Urinary bladder (tissue), 4 donors: ENCODE measurements around the gene ELMO1. TPM values are rescaled to one million over a fixed set of nuclear protein-coding genes. Genes with fewer than 3 reads are reported as not detected.

Experiments used
- DNase-seq: peaks from one replicate; pipeline ENCODE4 v3.0.0-alpha.2; 2015; ENCODE audit errors: extremely low spot score
- H3K27ac ChIP-seq: one replicate; pipeline ENCODE4 v1.5.1; 2013; ENCODE audit warnings: low read depth, mild to moderate bottlenecking, moderate library complexity
- H3K36me3 ChIP-seq: one replicate; pipeline ENCODE4 v1.6.1; 2013; ENCODE audit warnings: mild to moderate bottlenecking, moderate library complexity; ENCODE audit not compliant: insufficient read depth
- H3K4me1 ChIP-seq: one replicate; pipeline ENCODE4 v1.6.1; 2013; ENCODE audit warnings: mild to moderate bottlenecking, moderate library complexity; ENCODE audit not compliant: insufficient read depth
- H3K4me3 ChIP-seq: one replicate; pipeline ENCODE4 v1.5.1; 2013; ENCODE audit warnings: low read depth, low read length
- WGBS: extraction: QIAGEN DNeasy Blood & Tissue Kit; methylation state at CpG from one replicate; pipeline ENCODE4 v1.1.7; 2013; 5-methylcytosine and 5-hydroxymethylcytosine counted together
- polyA plus RNA-seq: library from polyadenylated mRNA; stranded (reverse); fragments of 200-250 nt; gene quantifications from one replicate; pipeline ENCODE4 v1.2.3, GENCODE V29; 2013
- total RNA-seq: library from RNA; depleted of rRNA; stranded (reverse); fragments of >200 nt; gene quantifications from one replicate; pipeline ENCODE4 v1.2.3, GENCODE V29; 2014
- donor health status: healthy with polysubstance abuse.
- donor health status: healthy.

Gene ELMO1
- total and polyA plus RNA-seq, 2 donors: 14.1 to 86.7 TPM

DNA sequence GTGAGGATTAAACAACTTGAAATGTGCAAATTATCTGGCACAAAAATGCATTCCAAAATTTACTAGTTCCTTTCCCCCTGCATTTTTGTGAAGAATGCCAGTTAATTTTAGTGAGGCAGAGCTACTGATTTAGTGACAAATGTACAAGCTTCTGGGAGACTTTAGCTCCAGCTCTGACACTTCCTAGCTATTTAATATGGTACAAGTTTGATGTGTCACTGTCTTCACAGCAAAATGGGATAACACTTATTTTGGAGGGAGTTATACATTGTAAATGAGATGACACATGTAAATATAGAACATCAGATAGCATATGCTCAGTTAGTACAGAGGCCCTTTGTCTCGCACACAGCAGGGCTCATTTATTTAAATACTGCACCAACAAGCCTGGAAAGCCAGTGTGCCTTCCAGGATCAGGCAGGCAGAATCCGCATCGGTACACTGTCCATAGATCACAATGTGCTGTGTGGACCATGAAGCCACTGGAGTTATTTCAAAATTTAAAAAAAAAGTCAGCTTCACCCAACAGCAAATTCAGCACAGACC, 48.7 kb downstream of the ELMO1 start:
- WGBS: 89% methylated on average over 3 of the region's 3 CpGs
- Histone ChIP-seq H3K4me1 (no peaks in the 10 kb centered on the region), H3K27ac (no peak overlapping the region), H3K36me3 (peaks cover 2% of the 10 kb centered on the region), H3K4me3 (no peak overlapping the region)
- DNase-seq: no peak

DNA sequence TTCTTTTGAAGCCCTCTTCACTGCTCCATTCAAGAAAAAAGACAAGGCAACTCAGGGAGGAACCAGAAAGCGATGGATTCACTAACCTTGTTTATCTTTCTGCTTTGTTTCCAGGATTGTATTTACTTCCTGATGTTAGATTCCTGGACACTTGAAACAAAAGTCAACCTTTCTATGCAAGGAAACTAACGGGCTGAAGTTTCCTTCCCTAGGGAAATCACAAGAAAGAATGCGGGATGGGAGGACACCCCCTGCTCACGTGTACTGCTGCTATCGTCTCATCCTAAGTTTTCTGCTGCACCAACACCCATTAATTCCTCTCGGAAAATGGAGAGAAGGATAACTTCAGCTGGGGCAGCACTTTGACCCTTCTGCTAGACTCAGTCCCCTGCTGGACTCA, 50.3 kb downstream of the ELMO1 start:
- no peaks in the 10 kb centered on the region for H3K4me1 ChIP-seq
- 69% methylated on average over 6 of the region's 6 CpGs for WGBS
- no peak for DNase-seq
- H3K36me3 ChIP-seq: peaks cover 2% of the 10 kb centered on the region
- H3K27ac ChIP-seq: no peak overlapping the region
- no peak overlapping the region for H3K4me3 ChIP-seq

DNA sequence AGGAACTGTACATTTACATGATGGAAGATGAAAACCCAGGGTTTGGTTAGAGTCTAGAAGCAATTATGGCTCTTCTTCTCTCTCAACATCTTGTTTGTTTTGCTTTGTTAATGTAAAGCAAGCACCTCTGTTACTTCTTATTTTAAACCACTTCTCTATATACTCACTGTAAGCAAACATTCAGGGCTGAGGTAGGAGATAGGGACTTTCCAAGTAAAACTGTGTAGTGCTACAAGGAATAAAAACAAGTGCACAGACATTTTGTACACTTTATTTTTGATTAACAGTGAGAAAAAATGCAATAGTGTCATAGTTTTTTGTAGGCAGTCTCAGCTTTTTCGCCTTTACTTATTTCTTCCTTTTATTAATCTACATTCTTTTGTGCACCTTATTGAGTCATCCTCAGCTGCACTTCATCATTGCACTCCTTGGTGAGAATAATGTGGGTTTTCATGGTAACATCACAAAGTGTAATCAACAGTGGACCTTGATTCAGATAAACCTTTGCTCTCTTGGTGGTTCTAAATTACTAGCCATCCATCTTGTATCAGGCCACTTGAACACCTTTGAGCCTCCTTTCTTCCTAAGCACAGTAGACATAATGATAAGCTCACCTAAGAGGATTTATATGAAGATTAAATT, 52.9 kb downstream of the ELMO1 start:
- WGBS: 95% methylated on average over 1 of the region's 1 CpG
- Histone ChIP-seq H3K4me1 (no peaks in the 10 kb centered on the region), H3K27ac (no peak overlapping the region), H3K36me3 (no peaks in the 10 kb centered on the region), H3K4me3 (no peak overlapping the region)
- no peak for DNase-seq

DNA sequence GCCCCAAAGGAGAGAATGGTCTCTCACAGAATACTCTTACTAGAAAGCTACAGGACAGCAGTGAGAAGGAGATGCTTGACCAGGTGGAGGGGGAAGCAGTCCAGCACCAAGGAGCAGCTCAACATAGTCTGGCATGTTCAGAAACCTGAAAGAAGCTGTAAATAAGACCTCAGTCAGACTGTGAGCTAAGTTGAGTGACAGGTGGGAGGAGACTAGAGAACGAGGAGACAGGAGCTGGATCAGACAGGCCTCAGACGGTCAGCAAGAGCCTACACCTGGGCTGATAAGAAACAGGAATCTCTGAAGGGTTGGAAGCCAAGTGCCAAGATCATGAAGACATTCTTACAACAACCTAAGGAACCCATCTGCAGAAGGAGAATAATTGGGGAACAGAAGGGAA, 54.5 kb downstream of the ELMO1 start:
- H3K4me3 ChIP-seq: no peak overlapping the region
- no peak for DNase-seq
- no peaks in the 10 kb centered on the region for H3K4me1 ChIP-seq
- no peaks in the 10 kb centered on the region for H3K36me3 ChIP-seq
- no peak overlapping the region for H3K27ac ChIP-seq
- WGBS: 79% methylated on average over 2 of the region's 2 CpGs

DNA sequence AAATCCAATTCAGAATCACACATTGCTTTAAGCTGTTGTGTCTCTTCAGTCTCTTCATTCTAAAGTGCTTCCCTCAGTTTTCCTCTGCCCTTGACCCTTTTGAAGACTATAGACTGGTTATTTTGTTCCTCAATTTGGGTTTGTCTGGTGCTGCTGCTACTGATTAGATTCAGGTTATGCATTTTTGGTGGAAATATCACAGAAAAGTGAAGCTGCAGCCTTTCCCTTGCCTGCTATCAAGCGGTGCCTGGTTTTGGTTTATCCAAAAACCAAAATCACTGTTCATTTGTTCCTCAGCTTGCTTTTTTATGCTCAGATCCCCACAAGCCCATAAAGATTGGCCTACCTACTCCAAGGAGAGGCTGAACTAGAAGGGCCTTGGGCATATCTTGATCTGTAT, 55.2 kb downstream of the ELMO1 start:
- Histone ChIP-seq H3K27ac (no peak overlapping the region), H3K36me3 (no peaks in the 10 kb centered on the region), H3K4me3 (no peak overlapping the region), H3K4me1 (no peaks in the 10 kb centered on the region)
- DNase-seq: no peak
- WGBS: 99% methylated on average over 1 of the region's 1 CpG

DNA sequence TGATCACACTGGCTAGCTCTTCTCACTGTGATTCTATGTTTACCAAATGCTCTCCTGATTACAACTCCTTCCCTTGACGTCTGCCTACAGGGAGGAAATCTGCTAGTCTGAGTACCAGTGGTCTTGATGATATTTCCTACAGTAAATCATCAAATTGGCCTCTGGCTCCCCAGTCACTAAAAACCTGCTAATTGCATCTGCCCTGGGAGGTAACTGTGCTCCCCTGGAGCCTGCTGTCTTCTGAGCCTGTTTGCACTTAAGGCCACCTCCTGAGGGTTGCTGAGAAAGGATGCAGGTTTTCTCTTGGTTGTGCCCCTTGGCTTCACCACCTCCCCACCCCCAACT, 56.0 kb downstream of the ELMO1 start:
- no peak overlapping the region for H3K4me3 ChIP-seq
- no peak overlapping the region for H3K27ac ChIP-seq
- WGBS: 44% methylated on average over 1 of the region's 1 CpG
- DNase-seq: no peak
- no peaks in the 10 kb centered on the region for H3K4me1 ChIP-seq
- no peaks in the 10 kb centered on the region for H3K36me3 ChIP-seq

DNA sequence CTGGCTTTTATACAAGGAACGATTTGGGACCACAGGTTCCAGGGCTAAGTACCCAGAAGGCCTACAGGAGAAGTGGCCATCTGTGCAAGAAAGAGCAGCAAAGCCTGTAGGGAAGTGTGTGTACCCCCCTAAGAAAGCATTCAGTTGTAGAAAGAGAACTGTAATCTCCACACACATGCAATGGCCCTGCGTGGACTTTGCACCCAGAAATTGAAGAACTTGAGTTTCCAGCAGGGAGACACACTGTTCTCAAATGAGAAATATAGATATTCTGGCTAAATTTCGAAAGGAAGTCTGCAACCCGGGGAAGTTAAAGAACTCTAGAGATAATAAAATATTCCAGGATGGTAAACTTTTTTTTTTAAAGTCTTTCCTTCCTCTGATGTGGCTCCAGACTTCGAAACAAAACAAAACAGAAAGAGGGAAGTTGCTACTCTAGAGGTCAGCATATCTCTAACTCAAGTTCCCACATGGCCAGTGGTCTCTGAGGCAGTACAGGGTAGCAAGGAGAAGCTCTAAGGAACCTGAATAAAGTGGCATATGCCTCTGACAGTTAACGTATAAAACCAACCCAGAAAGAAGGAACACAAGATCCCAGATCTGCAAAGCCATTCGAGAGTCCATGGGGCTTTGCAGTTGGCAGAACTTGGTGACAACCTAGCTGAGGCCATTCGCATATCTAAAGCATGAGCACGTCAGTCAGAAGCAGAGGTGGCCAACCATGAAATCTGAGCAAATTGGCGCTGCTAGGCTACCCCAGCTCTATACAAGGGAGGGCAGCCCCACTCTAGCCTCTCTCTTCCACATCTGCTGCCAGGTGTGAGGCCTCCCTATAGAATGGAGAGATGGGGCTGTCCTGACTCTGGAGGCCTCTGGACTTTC, 56.6 kb downstream of the ELMO1 start:
- DNase-seq: no peak
- no peak overlapping the region for H3K27ac ChIP-seq
- WGBS: 67% methylated on average over 10 of the region's 10 CpGs

DNA sequence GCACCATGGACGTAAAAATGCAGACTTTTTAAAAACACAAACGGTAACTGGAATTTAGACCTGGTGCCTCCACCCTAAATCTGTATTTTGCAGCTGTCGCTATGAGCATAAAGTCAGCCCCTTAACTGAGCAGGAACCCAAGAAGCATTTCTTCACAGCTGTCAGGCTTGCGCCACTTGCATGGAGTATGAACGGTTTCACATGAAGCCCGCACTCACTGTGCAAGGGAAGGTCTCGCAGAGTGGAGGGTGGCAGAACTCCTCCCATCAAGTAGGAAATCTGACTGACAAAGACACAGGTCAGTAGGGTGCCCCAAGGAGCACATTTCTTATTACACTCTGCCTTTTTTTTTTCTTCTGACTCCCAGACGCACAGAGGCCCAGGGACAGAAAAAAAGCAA, 58.5 kb downstream of the ELMO1 start:
- WGBS: 57% methylated on average over 8 of the region's 8 CpGs

More for the DNA sequence above, 56.6 kb downstream of the ELMO1 start:
- no peaks in the 10 kb centered on the region for H3K36me3 ChIP-seq
- H3K4me3 ChIP-seq: no peak overlapping the region
- H3K4me1 ChIP-seq: no peaks in the 10 kb centered on the region

DNA sequence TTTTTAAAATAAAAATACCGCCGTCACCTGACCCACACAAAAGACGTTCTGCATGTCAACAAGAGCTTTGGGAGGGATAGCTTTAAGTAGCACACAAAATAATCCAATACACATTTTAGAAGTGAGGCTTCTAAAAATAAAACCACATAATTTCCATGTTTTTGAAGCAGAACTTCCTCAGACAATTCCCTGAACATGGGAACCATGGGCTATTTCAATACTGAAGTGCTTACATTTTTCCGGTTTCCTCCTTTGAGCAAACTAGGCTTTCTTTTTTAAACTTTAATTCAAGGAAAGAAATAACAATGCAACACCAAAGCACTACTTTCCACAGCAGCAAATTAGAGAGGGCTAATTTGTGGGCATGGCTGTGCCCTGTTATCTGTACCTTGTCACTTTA, 59.9 kb downstream of the ELMO1 start:
- no peak for DNase-seq
- 81% methylated on average over 4 of the region's 4 CpGs for WGBS
- no peaks in the 10 kb centered on the region for H3K4me1 ChIP-seq

More for the DNA sequence above, 58.5 kb downstream of the ELMO1 start:
- H3K4me1 ChIP-seq: no peaks in the 10 kb centered on the region
- DNase-seq: no peak
- H3K27ac ChIP-seq: no peak overlapping the region
- H3K36me3 ChIP-seq: no peaks in the 10 kb centered on the region
- H3K4me3 ChIP-seq: no peak overlapping the region

DNA sequence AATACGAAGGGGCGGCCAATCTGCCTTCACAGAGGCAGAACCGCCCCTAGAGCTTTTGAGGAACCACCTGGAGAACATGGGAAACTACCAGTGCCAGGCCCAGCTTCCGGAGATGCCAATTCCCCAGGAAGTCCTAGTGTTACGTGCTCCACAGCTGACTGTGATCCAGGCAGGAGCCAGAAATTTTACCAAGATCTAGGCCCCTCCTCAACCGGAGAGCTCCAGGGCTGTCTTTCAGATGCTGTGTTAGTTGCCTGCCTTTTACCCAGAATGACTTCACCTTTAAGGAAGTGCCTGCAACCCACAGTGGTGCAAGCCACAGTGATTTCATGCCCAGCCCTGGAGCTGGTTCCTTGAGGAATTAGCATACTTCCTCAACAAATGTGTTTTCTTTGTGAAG, 62.9 kb downstream of the ELMO1 start:
- no peak overlapping the region for H3K27ac ChIP-seq

More for the DNA sequence above, 59.9 kb downstream of the ELMO1 start:
- Histone ChIP-seq H3K27ac (no peak overlapping the region), H3K36me3 (no peaks in the 10 kb centered on the region), H3K4me3 (no peak overlapping the region)

DNA sequence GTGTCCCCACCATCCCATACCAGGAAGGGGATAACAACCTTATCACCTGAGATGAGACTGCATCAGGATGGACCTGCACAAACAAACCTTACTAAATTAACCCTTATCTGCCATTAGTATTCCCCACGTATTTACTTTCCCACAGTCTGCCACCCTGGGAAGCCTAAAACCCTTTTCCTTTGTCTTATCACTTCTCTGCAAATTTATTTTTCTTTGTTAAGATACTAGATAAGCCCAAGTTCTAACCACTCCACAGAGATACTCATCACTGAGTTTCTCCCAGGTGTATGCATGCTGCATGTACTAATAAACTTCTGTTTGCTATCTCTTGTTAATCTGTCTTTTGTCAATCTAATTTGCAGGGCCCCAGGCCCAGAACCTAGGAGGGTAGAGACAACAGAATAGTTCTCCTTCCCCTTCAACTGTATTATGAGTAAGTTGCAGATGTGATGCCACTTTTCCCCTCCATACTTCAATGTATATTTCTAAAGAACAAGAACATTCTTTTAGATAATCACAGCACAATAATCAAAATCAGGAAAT, 66.0 kb downstream of the ELMO1 start:
- WGBS: 69% methylated on average over 1 of the region's 1 CpG
- no peak overlapping the region for H3K27ac ChIP-seq
- no peaks in the 10 kb centered on the region for H3K4me1 ChIP-seq
- no peak overlapping the region for H3K4me3 ChIP-seq
- H3K36me3 ChIP-seq: no peaks in the 10 kb centered on the region
- DNase-seq: no peak

More for the DNA sequence above, 62.9 kb downstream of the ELMO1 start:
- Histone ChIP-seq H3K4me3 (no peak overlapping the region), H3K36me3 (no peaks in the 10 kb centered on the region), H3K4me1 (no peaks in the 10 kb centered on the region)
- WGBS: 86% methylated on average over 6 of the region's 6 CpGs
- no peak for DNase-seq

DNA sequence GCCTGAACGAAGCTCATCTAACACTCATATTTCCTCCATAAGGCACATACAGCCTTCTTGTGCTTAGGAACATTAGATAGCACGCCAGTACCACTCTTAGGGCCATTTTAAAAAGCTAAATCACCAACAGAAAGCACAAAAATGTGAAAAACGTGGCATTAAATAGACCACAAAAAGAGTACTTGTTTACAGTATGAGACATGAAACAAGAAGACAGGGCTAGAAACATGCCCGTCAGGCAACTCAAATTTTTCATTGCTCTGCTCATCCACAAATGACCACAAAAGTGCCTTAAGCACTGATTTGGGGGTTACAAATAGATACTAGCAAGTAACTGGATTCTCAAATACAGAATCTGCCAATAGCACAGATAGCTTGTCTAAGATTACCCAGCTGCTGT, 67.8 kb downstream of the ELMO1 start:
- WGBS: 85% methylated on average over 4 of the region's 4 CpGs
- H3K4me3 ChIP-seq: no peak overlapping the region
- no peaks in the 10 kb centered on the region for H3K36me3 ChIP-seq
- DNase-seq: no peak
- no peaks in the 10 kb centered on the region for H3K4me1 ChIP-seq
- no peak overlapping the region for H3K27ac ChIP-seq

DNA sequence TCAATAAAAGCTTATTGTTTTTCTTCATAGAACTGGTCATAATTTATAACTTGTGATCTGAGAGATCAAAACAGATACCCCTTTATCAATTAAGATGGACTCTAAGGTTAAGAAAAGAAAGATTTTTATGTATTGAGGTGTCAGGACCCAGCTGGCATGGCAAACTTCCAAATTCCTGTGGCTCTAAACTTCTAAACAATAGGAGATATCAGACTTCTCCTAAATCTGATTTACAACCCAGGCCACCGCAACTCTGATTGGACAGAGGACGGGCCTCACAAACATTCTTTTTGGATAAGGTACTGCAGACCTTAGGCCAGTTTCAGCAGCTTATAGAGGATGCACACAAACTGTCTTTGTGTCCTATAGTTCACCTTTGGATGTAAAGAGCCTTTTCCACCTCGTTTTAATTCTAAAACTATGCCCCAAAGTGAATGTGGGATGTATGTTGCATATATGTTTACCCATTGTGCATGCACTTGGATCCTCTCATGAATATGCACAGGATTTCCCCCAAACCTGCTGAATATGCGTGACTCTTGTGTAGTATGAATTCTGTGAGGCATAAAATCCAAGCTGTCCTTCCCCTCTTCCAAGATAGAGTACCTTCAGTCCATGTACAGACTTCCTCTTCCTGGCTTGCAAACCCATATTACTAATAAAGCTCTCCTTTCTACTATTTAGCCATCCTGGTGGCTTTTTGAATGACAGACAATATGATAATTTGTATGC, 69.0 kb downstream of the ELMO1 start:
- Histone ChIP-seq H3K36me3 (no peaks in the 10 kb centered on the region), H3K27ac (no peak overlapping the region), H3K4me1 (no peaks in the 10 kb centered on the region), H3K4me3 (no peak overlapping the region)
- no peak for DNase-seq
- WGBS: 66% methylated on average over 4 of the region's 4 CpGs
